Esophagus squamous epithelium (tissue), 4 donors: ENCODE measurements around the gene GALNT4.

ENCODE experiments used
- CTCF ChIP-seq, 6 experiments: fragments of 450-650 bp in 4 of 6; fragments of 200-600 bp in 2 of 6; sonication (generic) in 2 of 6; IDR thresholded peaks; one replicate each; pipeline ENCODE4 v1.5.1; 2016 to 2019; ENCODE audit warnings: antibody characterized with exemption in 6 of 6, mild to moderate bottlenecking in 4 of 6, moderate library complexity in 4 of 6
- POLR2A ChIP-seq, 4 donors: fragments of 450-650 bp; IDR thresholded peaks; one replicate each; pipeline ENCODE4 v1.6.1; 2017; ENCODE audit warnings: antibody characterized with exemption in 4 of 4, mild to moderate bottlenecking in 4 of 4, moderate library complexity in 3 of 4

- TF ChIP-seq CTCF (IDR thresholded peaks at IDR 0.05): no peak
- TF ChIP-seq POLR2A (IDR thresholded peaks at IDR 0.05): no peak
These were observed 14.3 kb upstream of the GALNT4 start for GRCh38 chr12:89538897-89539296.
